Liver (tissue), 9 donors: ENCODE data around the gene SOBP. TPM values are rescaled to one million over a fixed set of nuclear protein-coding genes. Genes with fewer than 3 reads are reported as not detected.

Experiments used
- DNase-seq: peaks from one replicate; pipeline ENCODE4 v3.0.0-alpha.2; 2017; ENCODE audit warnings: low spot score
- H3K27ac ChIP-seq, 2 donors: one replicate each; pipeline ENCODE4 v1.7.0; 2013; ENCODE audit warnings: inconsistent platforms in 2 of 2, low read length in 2 of 2, control low read depth in 1 of 2, low read depth in 1 of 2, mild to moderate bottlenecking in 1 of 2
- H3K27me3 ChIP-seq, 4 donors: one replicate each; pipeline versions ENCODE4 v1.6.1 to v1.7.0; 2013; ENCODE audit warnings: low read length in 3 of 4, inconsistent platforms in 1 of 4, mild to moderate bottlenecking in 1 of 4, moderate library complexity in 1 of 4; ENCODE audit not compliant: control insufficient read depth in 4 of 4, insufficient read depth in 4 of 4
- H3K36me3 ChIP-seq, 4 donors: one replicate each; pipeline versions ENCODE4 v1.6.1 to v1.7.0; 2013; ENCODE audit warnings: low read length in 3 of 4, mild to moderate bottlenecking in 3 of 4, low read depth in 1 of 4, moderate library complexity in 1 of 4; ENCODE audit not compliant: control insufficient read depth in 4 of 4, insufficient read depth in 3 of 4
- H3K4me1 ChIP-seq, 4 donors: one replicate each; pipeline versions ENCODE4 v1.6.1 to v1.7.0; 2013; ENCODE audit warnings: low read length in 3 of 4, mild to moderate bottlenecking in 3 of 4, moderate library complexity in 1 of 4; ENCODE audit not compliant: control insufficient read depth in 4 of 4, insufficient read depth in 4 of 4
- H3K4me3 ChIP-seq, 3 donors: one replicate each; pipeline versions ENCODE4 v1.6.1 to v1.7.0; 2013; ENCODE audit warnings: low read length in 3 of 3, control low read depth in 1 of 3, low read depth in 1 of 3, mild to moderate bottlenecking in 1 of 3
- H3K9ac ChIP-seq, 2 donors: one replicate each; pipeline ENCODE4 v1.7.0; 2013; ENCODE audit warnings: low read length in 2 of 2, mild to moderate bottlenecking in 2 of 2, moderate library complexity in 2 of 2, control low read depth in 1 of 2, low read depth in 1 of 2
- H3K9me3 ChIP-seq, 4 donors: one replicate each; pipeline versions ENCODE4 v1.6.1 to v1.7.0; 2013; ENCODE audit warnings: low read length in 3 of 4; ENCODE audit not compliant: control insufficient read depth in 4 of 4
- CTCF ChIP-seq: fragments of 150-350 bp; IDR thresholded peaks from 2 replicates; pipeline ENCODE4 v1.5.1; 2017; ENCODE audit warnings: improper control_type of control experiment, low read depth, low read length; ENCODE audit not compliant: missing input control
- EGR1 ChIP-seq, 2 donors: IDR thresholded peaks; 2 replicates each; pipeline ENCODE4 v1.6.1; 2016 to 2018; ENCODE audit warnings: antibody characterized with exemption in 2 of 2, low read depth in 2 of 2
- FOXA1 ChIP-seq: IDR thresholded peaks from 2 replicates; pipeline ENCODE4 v1.6.1; 2016; ENCODE audit warnings: antibody characterized with exemption
- FOXA2 ChIP-seq: IDR thresholded peaks from 2 replicates; pipeline ENCODE4 v1.6.1; 2016; ENCODE audit warnings: antibody characterized with exemption
- GABPA ChIP-seq, 2 donors: IDR thresholded peaks in 1 of 2; conservative IDR thresholded peaks in 1 of 2; 2 replicates each; pipeline ENCODE4 v1.6.1; 2016; ENCODE audit warnings: antibody characterized with exemption in 2 of 2, mild to moderate bottlenecking in 1 of 2, moderate library complexity in 1 of 2
- HNF4A ChIP-seq, 2 donors: conservative IDR thresholded peaks; 2 replicates each; pipeline ENCODE4 v1.6.1; 2016; ENCODE audit warnings: antibody characterized with exemption in 2 of 2, mild to moderate bottlenecking in 2 of 2
- HNF4G ChIP-seq: IDR thresholded peaks from 2 replicates; pipeline ENCODE4 v1.6.1; 2016; ENCODE audit warnings: antibody characterized with exemption
- JUND ChIP-seq, 2 donors: IDR thresholded peaks; 2 replicates each; pipeline ENCODE4 v1.6.1; 2016; ENCODE audit warnings: antibody characterized with exemption in 2 of 2
- MAX ChIP-seq: IDR thresholded peaks from 2 replicates; pipeline ENCODE4 v1.6.1; 2016; ENCODE audit warnings: antibody characterized with exemption
- NR2F2 ChIP-seq: IDR thresholded peaks from 2 replicates; pipeline ENCODE4 v1.6.1; 2016; ENCODE audit warnings: antibody characterized with exemption
- RAD21 ChIP-seq, 2 donors: IDR thresholded peaks; 2 replicates each; pipeline ENCODE4 v1.6.1; 2016; ENCODE audit warnings: antibody characterized with exemption in 2 of 2, mild to moderate bottlenecking in 2 of 2
- REST ChIP-seq: IDR thresholded peaks from 2 replicates; pipeline ENCODE4 v1.6.1; 2016; ENCODE audit warnings: antibody characterized with exemption, mild to moderate bottlenecking
- RXRA ChIP-seq, 2 donors: IDR thresholded peaks; 2 replicates each; pipeline ENCODE4 v1.6.1; 2017 to 2018; ENCODE audit warnings: antibody characterized with exemption in 2 of 2, mild to moderate bottlenecking in 1 of 2
- SP1 ChIP-seq: IDR thresholded peaks from 2 replicates; pipeline ENCODE4 v1.6.1; 2018; ENCODE audit warnings: antibody characterized with exemption, mild to moderate bottlenecking
- TAF1 ChIP-seq: conservative IDR thresholded peaks from 2 replicates; pipeline ENCODE4 v1.6.1; 2016; ENCODE audit warnings: antibody characterized with exemption, mild to moderate bottlenecking
- YY1 ChIP-seq: IDR thresholded peaks from 2 replicates; pipeline ENCODE4 v1.6.1; 2016; ENCODE audit warnings: antibody characterized with exemption, mild to moderate bottlenecking
- WGBS: extraction: QIAGEN DNeasy Blood & Tissue Kit; methylation state at CpG from one replicate; pipeline ENCODE4 v1.1.7; 2013; 5-methylcytosine and 5-hydroxymethylcytosine counted together
- polyA plus RNA-seq, 2 donors: library from polyadenylated mRNA; stranded (reverse) in 1 of 2; unstranded in 1 of 2; fragments of 200-250 nt in 1 of 2; fragments of >200 nt in 1 of 2; fragmentation: Nextera tagmentation in 1 of 2; extraction: Ambion mirVana in 1 of 2; gene quantifications; one replicate each; pipeline versions ENCODE4 v1.2.1 to v1.2.3, GENCODE V29; 2013 to 2015
- total RNA-seq, 2 donors: library from RNA; depleted of rRNA; stranded (reverse); fragments of >200 nt; gene quantifications; one replicate each; pipeline ENCODE4 v1.2.3, GENCODE V29; 2014
- TF ChIP-seq, protein P1 (sequence below): IDR thresholded peaks from 2 replicates; pipeline ENCODE4 v1.6.1; 2016; ENCODE audit warnings: antibody characterized with exemption
- TF ChIP-seq, protein P2 (sequence below): IDR thresholded peaks from 2 replicates; pipeline ENCODE4 v1.6.1; 2016; ENCODE audit warnings: antibody characterized with exemption
- donor health status: healthy.
- donor health status: healthy.
- donor health status: healthy.
- donor health status: healthy.
- donor health status: healthy.

The SOBP gene
- total and polyA plus RNA-seq, 4 donors, result 0.99 to 5.4 (median 1.9) TPM

DNA sequence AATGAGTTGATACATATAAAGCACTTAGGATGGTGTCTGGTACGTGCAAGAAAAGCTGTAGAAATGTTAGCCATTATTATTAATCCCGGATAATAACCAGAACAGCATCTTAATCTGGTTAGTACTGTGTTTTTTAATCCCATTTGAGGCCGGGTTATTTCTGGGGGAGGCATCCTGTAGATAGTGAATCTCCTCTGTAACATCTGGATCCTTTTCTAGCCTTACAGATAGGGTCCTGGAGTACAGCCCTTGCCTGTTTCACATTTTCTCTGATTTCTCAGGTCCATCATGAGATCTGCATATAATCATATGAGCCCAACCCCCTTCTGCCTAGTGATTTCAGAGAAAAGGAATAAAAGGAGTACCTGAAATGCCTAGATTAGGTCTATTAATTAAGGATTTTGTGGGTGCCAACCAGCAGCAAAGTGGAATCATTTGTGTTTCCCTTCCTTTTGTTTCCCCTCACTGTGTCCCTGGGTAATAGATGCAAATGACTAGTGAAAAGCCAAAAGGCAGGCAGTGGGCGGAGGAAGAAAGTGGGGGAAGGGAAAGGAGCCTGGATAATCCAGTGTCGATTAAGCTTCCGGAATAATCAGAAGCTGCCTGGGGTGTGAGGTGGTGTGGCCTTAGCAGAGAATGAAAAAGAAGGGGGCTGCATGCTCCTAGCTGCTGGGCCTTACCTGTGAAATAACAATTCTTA lies 88.9 kb downstream of the SOBP start:
- H3K36me3 ChIP-seq, result no peaks in the 10 kb centered on the region
- WGBS, result 89% methylated on average over 6 of the region's 6 CpGs
- no peak for DNase-seq
- H3K27me3 ChIP-seq, result no peaks in the 10 kb centered on the region
- no peak overlapping the region for H3K4me3 ChIP-seq
- no peaks in the 10 kb centered on the region for H3K4me1 ChIP-seq
- TF ChIP-seq REST, result no peak
- no peak for TF ChIP-seq RAD21 (IDR thresholded peaks at IDR 0.05)
- TF ChIP-seq RXRA (IDR thresholded peaks at IDR 0.05), result no peak
- no peak for TF ChIP-seq GABPA (IDR thresholded peaks at IDR 0.05 in 1 of 2, conservative IDR thresholded peaks at IDR 0.05 in 1 of 2)
- no peak for TF ChIP-seq SP1
- no peak for TF ChIP-seq HNF4G
- TF ChIP-seq, protein P1, sequence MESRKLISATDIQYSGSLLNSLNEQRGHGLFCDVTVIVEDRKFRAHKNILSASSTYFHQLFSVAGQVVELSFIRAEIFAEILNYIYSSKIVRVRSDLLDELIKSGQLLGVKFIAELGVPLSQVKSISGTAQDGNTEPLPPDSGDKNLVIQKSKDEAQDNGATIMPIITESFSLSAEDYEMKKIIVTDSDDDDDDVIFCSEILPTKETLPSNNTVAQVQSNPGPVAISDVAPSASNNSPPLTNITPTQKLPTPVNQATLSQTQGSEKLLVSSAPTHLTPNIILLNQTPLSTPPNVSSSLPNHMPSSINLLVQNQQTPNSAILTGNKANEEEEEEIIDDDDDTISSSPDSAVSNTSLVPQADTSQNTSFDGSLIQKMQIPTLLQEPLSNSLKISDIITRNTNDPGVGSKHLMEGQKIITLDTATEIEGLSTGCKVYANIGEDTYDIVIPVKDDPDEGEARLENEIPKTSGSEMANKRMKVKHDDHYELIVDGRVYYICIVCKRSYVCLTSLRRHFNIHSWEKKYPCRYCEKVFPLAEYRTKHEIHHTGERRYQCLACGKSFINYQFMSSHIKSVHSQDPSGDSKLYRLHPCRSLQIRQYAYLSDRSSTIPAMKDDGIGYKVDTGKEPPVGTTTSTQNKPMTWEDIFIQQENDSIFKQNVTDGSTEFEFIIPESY, result no peak
- TF ChIP-seq FOXA1, result no peak
- TF ChIP-seq JUND (IDR thresholded peaks at IDR 0.05), result no peak
- no peak for TF ChIP-seq FOXA2
- no peak for TF ChIP-seq MAX
- TF ChIP-seq, protein P2, sequence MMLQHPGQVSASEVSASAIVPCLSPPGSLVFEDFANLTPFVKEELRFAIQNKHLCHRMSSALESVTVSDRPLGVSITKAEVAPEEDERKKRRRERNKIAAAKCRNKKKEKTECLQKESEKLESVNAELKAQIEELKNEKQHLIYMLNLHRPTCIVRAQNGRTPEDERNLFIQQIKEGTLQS, result no peak
- no peak for TF ChIP-seq CTCF
- no peak for TF ChIP-seq TAF1
- TF ChIP-seq YY1, result no peak
- no peak for TF ChIP-seq NR2F2
- TF ChIP-seq EGR1 (IDR thresholded peaks at IDR 0.05; ENCODE audit: low read depth in 2 of 2), result no peak
- no peak for TF ChIP-seq HNF4A (conservative IDR thresholded peaks at IDR 0.05)
- H3K9ac ChIP-seq, result no peak overlapping the region
- H3K9me3 ChIP-seq, result no peaks in the 10 kb centered on the region
- no peak overlapping the region for H3K27ac ChIP-seq
